IPS-20b (cell line): ENCODE measurements around the gene MCOLN2.
"Not testable (repeated sequence)": the region's sequence is repeated elsewhere in the genome, so short reads cannot be mapped to it uniquely, and the experiment has no call there.

ENCODE experiments used
- H3K27ac ChIP-seq: one replicate; pipeline ENCODE4 v1.5.1; 2013; ENCODE audit warnings: low read length
- H3K27me3 ChIP-seq: 2 replicates; pipeline ENCODE4 v1.6.1; 2013; ENCODE audit warnings: mild to moderate bottlenecking, low read length, inconsistent platforms; ENCODE audit not compliant: insufficient read depth
- H3K36me3 ChIP-seq: 2 replicates; pipeline ENCODE4 v1.6.1; 2013; ENCODE audit warnings: low read depth, mild to moderate bottlenecking, inconsistent platforms, low read length, moderate library complexity; ENCODE audit not compliant: insufficient read depth
- H3K4me1 ChIP-seq: 2 replicates; pipeline ENCODE4 v1.6.1; 2013; ENCODE audit warnings: mild to moderate bottlenecking, control low read depth, inconsistent platforms, low read length, moderate library complexity; ENCODE audit not compliant: insufficient read depth
- H3K4me3 ChIP-seq: 2 replicates; pipeline ENCODE4 v1.5.1; 2013; ENCODE audit warnings: mild to moderate bottlenecking, low read length, inconsistent platforms
- H3K9ac ChIP-seq: 2 replicates; pipeline ENCODE4 v1.6.1; 2013; ENCODE audit warnings: low read depth, mild to moderate bottlenecking, inconsistent platforms, low read length, moderate library complexity
- H3K9me3 ChIP-seq: 2 replicates; pipeline ENCODE4 v1.6.1; 2013; ENCODE audit warnings: mild to moderate bottlenecking, low read depth, low read length, inconsistent platforms; ENCODE audit not compliant: insufficient read depth

MCOLN2 gene

GRCh38 chr1:85005641-85006040, 8.7 kb upstream of the MCOLN2 start:
- not testable (repeated sequence) for H3K9me3 ChIP-seq, H3K4me3 ChIP-seq, H3K36me3 ChIP-seq, H3K4me1 ChIP-seq, H3K27ac ChIP-seq, H3K9ac ChIP-seq
- H3K27me3 ChIP-seq = peaks cover 23% of the 10 kb centered on the region

- Histone ChIP-seq H3K36me3 (no peaks in the 10 kb centered on the region), H3K4me3 (no peak overlapping the region), H3K27ac (no peak overlapping the region), H3K27me3 (peaks cover 60% of the 10 kb centered on the region), H3K9me3 (peaks cover 2% of the 10 kb centered on the region), H3K4me1 (peaks cover 3% of the 10 kb centered on the region; the same call in 1 of the 2 replicates), H3K9ac (no peak overlapping the region)
Measured at GRCh38 chr1:85001742-85002141, 4.8 kb upstream of the MCOLN2 start.

- no peaks in the 10 kb centered on the region for H3K36me3 ChIP-seq
- peaks cover 88% of the 10 kb centered on the region for H3K27me3 ChIP-seq
- H3K9ac ChIP-seq = no peak overlapping the region
- peaks cover 3% of the 10 kb centered on the region; the same call in 1 of the 2 replicates for H3K4me1 ChIP-seq
- no peaks in the 10 kb centered on the region; the same call in 1 of the 2 replicates for H3K9me3 ChIP-seq
- no peak overlapping the region for H3K27ac ChIP-seq
- H3K4me3 ChIP-seq = peak overlapping the region; percentile 74; the same call in 1 of the 2 replicates
Measured at GRCh38 chr1:84998642-84999280, 1.8 kb upstream of the MCOLN2 start.

DNA sequence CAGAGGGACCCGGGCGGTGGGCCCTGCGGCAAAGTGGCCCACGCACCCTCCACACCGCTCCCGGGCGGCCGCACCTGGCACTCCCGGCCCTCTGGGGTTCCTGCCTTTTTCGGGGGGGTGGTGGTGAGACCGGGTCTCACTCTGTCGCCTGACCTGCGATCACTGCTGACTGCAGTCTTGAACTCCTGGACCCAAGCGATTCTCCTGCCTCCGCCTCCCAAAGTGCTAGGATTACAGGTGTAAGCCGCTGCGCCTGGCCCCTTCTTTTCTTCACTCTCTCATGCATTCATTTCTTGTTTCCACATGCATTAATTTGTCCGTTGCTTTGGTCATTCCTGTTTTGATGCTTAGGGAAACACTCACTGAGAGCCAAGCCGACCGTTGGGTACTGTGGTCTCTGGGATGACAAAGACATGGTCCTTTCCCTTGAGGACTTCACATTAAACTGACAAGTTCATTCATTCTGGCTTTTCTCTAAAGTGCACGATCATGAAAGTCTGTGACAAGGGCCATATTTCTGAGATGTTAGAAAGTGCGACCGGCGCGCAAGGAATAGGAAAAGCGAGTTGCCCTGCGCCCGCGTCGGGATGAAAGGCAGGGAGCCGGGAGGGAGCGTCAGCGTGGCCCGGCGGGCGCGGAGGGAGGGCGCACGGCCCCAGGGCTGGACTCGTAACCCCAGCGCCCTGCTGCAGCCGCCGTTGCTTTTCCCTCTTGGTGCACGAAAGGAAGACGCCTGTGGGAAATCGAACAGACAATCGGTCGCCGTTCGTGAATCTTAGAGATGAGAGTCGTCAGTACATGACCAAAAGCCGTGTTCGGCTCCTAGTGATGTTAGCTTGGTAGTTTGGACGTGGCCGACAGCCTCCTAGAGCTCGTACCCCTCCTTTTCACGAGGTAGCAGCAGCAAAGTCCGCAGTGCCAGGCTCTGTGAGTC, 1.0 kb upstream of the MCOLN2 start:
- Histone ChIP-seq H3K27me3 (peaks cover 85% of the 10 kb centered on the region), H3K36me3 (no peaks in the 10 kb centered on the region), H3K27ac (no peak overlapping the region), H3K9me3 (no peaks in the 10 kb centered on the region; the same call in 1 of the 2 replicates), H3K4me3 (peak overlapping the region; percentile 74), H3K4me1 (peaks cover 3% of the 10 kb centered on the region; the same call in 1 of the 2 replicates), H3K9ac (no peak overlapping the region)

GRCh38 chr1:84995484-84996334, 1.2 kb downstream of the MCOLN2 start:
- Histone ChIP-seq H3K27me3 (peaks cover 66% of the 10 kb centered on the region), H3K27ac (no peak overlapping the region), H3K36me3 (no peaks in the 10 kb centered on the region), H3K9ac (no peak overlapping the region), H3K4me1 (peaks cover 3% of the 10 kb centered on the region; the same call in 1 of the 2 replicates), H3K4me3 (no peak overlapping the region), H3K9me3 (no peaks in the 10 kb centered on the region; the same call in 1 of the 2 replicates)

DNA sequence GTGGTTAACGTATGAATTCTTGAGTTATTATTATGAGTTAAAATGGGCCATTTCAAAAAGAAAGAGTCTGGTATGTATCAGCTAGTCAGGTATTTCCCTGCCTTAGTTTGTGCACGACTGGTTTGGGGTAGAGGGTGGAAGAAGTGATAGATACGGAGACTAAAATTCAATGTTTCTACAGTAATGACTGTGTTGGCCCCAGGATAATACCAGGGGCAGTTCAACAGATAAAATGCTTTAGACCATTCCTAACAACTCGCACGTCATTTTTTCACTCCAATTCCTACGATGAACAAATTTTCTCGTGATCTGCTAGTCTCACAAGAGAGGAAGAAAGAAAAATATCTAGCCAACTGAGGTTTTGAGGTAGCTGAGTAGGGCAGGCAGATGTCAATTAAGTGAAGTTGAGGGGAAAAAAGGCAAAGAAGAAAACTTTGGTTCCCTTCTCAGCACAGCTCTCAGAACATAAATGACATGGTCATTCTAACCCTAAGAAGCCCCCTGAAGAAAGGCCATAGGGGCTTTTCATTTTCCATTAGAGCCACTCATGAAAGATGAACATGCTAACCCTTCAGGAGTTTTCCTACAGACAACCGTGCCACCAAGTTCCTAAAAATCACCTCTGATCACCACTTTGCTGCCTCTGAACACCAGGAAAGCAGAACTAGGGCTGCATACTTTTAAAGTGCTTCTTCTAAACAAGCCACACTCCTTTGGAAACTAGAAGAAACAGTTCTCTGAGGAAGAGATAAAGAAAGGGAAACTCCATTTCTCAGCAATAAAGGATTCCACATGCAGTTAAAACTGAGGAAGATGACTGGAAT, 5.6 kb downstream of the MCOLN2 start:
- no peaks in the 10 kb centered on the region for H3K36me3 ChIP-seq
- no peaks in the 10 kb centered on the region for H3K4me1 ChIP-seq
- no peak overlapping the region for H3K27ac ChIP-seq
- H3K27me3 ChIP-seq = peaks cover 23% of the 10 kb centered on the region
- no peak overlapping the region for H3K4me3 ChIP-seq
- no peaks in the 10 kb centered on the region for H3K9me3 ChIP-seq
- H3K9ac ChIP-seq = no peak overlapping the region

GRCh38 chr1:84988588-84988987, 8.3 kb downstream of the MCOLN2 start:
- Histone ChIP-seq H3K27ac (no peak overlapping the region), H3K36me3 (no peaks in the 10 kb centered on the region), H3K4me3 (no peak overlapping the region), H3K27me3 (no peaks in the 10 kb centered on the region), H3K9me3 (no peaks in the 10 kb centered on the region), H3K9ac (no peak overlapping the region), H3K4me1 (no peaks in the 10 kb centered on the region)

- H3K9ac ChIP-seq, H3K9me3 ChIP-seq, H3K4me3 ChIP-seq, H3K36me3 ChIP-seq, H3K27me3 ChIP-seq, H3K4me1 ChIP-seq, H3K27ac ChIP-seq: not testable (repeated sequence)
Measured at GRCh38 chr1:84986561-84986960, 10.4 kb downstream of the MCOLN2 start.

- no peaks in the 10 kb centered on the region for H3K36me3 ChIP-seq
- no peak overlapping the region for H3K4me3 ChIP-seq
- no peak overlapping the region for H3K27ac ChIP-seq
Measured at GRCh38 chr1:84985365-84985764, 11.5 kb downstream of the MCOLN2 start.

GRCh38 chr1:84982395-84982794, 14.5 kb downstream of the MCOLN2 start:
- H3K4me1 ChIP-seq = no peaks in the 10 kb centered on the region
- H3K27me3 ChIP-seq = no peaks in the 10 kb centered on the region
- no peaks in the 10 kb centered on the region for H3K9me3 ChIP-seq
- no peak overlapping the region for H3K27ac ChIP-seq
- H3K4me3 ChIP-seq = no peak overlapping the region
- no peak overlapping the region for H3K9ac ChIP-seq
- H3K36me3 ChIP-seq = no peaks in the 10 kb centered on the region

More at GRCh38 chr1:84985365-84985764, 11.5 kb downstream of the MCOLN2 start:
- no peaks in the 10 kb centered on the region for H3K27me3 ChIP-seq
- H3K4me1 ChIP-seq = no peaks in the 10 kb centered on the region
- H3K9ac ChIP-seq = no peak overlapping the region
- no peaks in the 10 kb centered on the region for H3K9me3 ChIP-seq

GRCh38 chr1:84975035-84975434, 21.9 kb downstream of the MCOLN2 start:
- Histone ChIP-seq H3K36me3 (no peaks in the 10 kb centered on the region), H3K9ac (no peak overlapping the region), H3K9me3 (no peaks in the 10 kb centered on the region), H3K27ac (no peak overlapping the region), H3K4me1 (no peaks in the 10 kb centered on the region), H3K4me3 (no peak overlapping the region), H3K27me3 (no peaks in the 10 kb centered on the region)
